ENCODE measurements around the gene CERS2.

Gene CERS2

DNA sequence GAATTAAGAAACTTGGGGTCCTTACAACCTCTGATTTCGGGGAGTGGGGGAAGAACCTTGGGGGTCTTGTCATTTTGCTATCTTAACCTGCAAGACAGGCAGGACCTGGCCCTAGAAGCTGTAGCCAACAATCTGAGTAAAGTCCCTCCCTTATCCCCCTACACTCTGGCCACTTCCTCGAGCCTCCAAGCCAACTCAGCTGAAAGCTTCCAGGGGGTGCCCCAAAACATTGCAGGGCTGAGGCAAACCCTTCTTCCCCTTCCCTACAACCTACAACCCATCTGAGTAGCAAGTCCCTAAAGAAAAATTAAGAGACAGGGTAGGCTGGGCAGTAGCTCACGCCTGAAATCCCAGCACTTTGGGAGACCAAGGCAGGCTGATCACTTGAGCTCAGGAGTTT, 5.0 kb downstream of the CERS2 start:
- Histone ChIP-seq H3K27ac (no peak overlapping the region), H3K4me3 (IDR thresholded peaks at IDR 0.05; ENCODE audit: insufficient read depth, low read depth, low read length) (no peak overlapping the region), H3K4me2 (no peak overlapping the region), H2AFZ (ENCODE audit: low read depth) (no peak overlapping the region), H3K4me1 (ENCODE audit: low read depth, poor library complexity, severe bottlenecking) (peaks cover 29% of the 10 kb centered on the region), H3K9ac (no peak overlapping the region), H3K79me2 (ENCODE audit: insufficient read depth, low read depth) (peaks cover 54% of the 10 kb centered on the region), H3K36me3 (ENCODE audit: insufficient read depth) (peaks cover 39% of the 10 kb centered on the region; the same call in 1 of the 2 replicates), H4K20me1 (ENCODE audit: insufficient read depth) (peaks cover 18% of the 10 kb centered on the region), H3K27me3 (ENCODE audit: insufficient read depth, low read depth) (no peaks in the 10 kb centered on the region)
- TF ChIP-seq, protein P1, sequence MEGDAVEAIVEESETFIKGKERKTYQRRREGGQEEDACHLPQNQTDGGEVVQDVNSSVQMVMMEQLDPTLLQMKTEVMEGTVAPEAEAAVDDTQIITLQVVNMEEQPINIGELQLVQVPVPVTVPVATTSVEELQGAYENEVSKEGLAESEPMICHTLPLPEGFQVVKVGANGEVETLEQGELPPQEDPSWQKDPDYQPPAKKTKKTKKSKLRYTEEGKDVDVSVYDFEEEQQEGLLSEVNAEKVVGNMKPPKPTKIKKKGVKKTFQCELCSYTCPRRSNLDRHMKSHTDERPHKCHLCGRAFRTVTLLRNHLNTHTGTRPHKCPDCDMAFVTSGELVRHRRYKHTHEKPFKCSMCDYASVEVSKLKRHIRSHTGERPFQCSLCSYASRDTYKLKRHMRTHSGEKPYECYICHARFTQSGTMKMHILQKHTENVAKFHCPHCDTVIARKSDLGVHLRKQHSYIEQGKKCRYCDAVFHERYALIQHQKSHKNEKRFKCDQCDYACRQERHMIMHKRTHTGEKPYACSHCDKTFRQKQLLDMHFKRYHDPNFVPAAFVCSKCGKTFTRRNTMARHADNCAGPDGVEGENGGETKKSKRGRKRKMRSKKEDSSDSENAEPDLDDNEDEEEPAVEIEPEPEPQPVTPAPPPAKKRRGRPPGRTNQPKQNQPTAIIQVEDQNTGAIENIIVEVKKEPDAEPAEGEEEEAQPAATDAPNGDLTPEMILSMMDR (conservative IDR thresholded peaks at IDR 0.05; ENCODE audit: low read depth, low read length), result no peak

DNA sequence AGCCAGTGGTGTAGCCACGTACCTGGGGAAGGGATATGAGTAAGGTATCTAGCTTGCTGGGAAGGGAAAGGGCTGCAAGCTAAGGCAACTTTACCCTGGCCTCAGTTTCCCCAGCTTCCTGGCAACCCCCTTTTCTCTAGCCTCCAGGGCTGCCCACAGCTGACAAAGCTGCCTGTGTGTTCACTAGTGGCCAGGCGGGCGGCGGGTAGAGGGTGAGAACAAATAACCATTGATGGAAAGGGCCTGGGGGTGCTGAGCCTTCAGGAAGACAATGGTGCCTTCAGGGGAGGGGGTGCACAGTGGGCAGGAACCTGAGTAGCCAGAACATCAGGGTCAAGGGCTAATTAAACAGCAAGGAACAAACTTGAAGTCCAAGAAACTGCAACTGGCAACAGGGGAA, 6.1 kb downstream of the CERS2 start:
- Histone ChIP-seq H3K27me3 (ENCODE audit: insufficient read depth, low read depth) (no peaks in the 10 kb centered on the region), H3K79me2 (ENCODE audit: insufficient read depth, low read depth) (peaks cover 48% of the 10 kb centered on the region), H3K9ac (no peak overlapping the region), H3K36me3 (ENCODE audit: insufficient read depth) (peaks cover 39% of the 10 kb centered on the region; the same call in 1 of the 2 replicates), H2AFZ (ENCODE audit: low read depth) (no peak overlapping the region), H3K27ac (no peak overlapping the region), H3K4me3 (IDR thresholded peaks at IDR 0.05; ENCODE audit: insufficient read depth, low read depth, low read length) (no peak overlapping the region), H4K20me1 (ENCODE audit: insufficient read depth) (peaks cover 18% of the 10 kb centered on the region), H3K4me2 (no peak overlapping the region), H3K4me1 (ENCODE audit: low read depth, poor library complexity, severe bottlenecking) (peaks cover 29% of the 10 kb centered on the region)
- TF ChIP-seq, protein P1 (conservative IDR thresholded peaks at IDR 0.05; ENCODE audit: low read depth, low read length), result no peak

DNA sequence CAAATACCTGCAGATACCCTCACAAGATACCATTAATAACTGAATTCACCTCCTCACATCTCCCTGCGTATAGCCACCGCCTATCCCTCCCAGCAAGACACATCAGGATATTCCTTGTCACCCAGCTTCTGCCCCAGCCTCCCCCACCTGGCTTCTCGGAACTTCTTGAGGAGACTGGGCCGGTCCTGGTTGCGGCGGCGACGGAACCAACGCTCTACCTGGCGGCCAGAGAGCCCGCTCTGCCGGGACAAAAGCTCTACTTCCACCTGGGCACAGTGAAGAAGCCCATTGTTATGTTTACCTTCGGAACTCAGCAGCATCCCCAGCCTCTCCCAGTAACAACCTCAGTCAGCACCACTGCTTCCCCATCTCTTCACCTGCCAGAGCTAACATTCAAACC, 6.7 kb downstream of the CERS2 start:
- no peak overlapping the region for H3K27ac ChIP-seq

DNA sequence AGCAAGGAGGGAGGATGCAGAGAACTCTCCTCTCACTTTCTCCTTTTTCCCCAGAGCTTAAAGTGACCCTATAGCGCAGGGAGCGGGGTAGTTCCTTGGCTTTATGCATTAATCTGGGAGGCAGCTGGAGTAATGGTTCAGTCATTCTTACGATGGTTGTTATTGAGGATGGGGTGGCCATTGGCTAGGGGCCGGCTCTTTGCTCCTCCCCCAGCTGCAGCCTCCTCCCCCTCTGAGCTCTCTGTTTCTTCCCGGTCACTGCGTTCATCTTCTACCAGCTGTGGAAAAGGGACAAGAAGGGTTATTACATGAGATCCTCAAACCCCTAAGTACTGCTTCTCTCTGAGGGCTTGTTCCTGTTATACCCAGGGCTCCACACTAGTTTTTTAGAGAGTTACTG, 8.6 kb downstream of the CERS2 start:
- Histone ChIP-seq H4K20me1 (ENCODE audit: insufficient read depth) (peaks cover 6% of the 10 kb centered on the region; the same call in 1 of the 2 replicates), H3K36me3 (ENCODE audit: insufficient read depth) (peaks cover 39% of the 10 kb centered on the region; the same call in 1 of the 2 replicates)
- TF ChIP-seq, protein P1 (conservative IDR thresholded peaks at IDR 0.05; ENCODE audit: low read depth, low read length), result no peak

More for the DNA sequence above, 6.7 kb downstream of the CERS2 start:
- Histone ChIP-seq H3K79me2 (ENCODE audit: insufficient read depth, low read depth) (peaks cover 43% of the 10 kb centered on the region), H3K4me3 (IDR thresholded peaks at IDR 0.05; ENCODE audit: insufficient read depth, low read depth, low read length) (no peak overlapping the region), H2AFZ (ENCODE audit: low read depth) (no peak overlapping the region), H3K27me3 (ENCODE audit: insufficient read depth, low read depth) (no peaks in the 10 kb centered on the region), H4K20me1 (ENCODE audit: insufficient read depth) (peaks cover 18% of the 10 kb centered on the region), H3K4me1 (ENCODE audit: low read depth, poor library complexity, severe bottlenecking) (peaks cover 25% of the 10 kb centered on the region), H3K4me2 (no peak overlapping the region), H3K36me3 (ENCODE audit: insufficient read depth) (peaks cover 39% of the 10 kb centered on the region; the same call in 1 of the 2 replicates), H3K9ac (no peak overlapping the region)
- TF ChIP-seq, protein P1 (conservative IDR thresholded peaks at IDR 0.05; ENCODE audit: low read depth, low read length), result no peak

More for the DNA sequence above, 8.6 kb downstream of the CERS2 start:
- H3K79me2 ChIP-seq (ENCODE audit: insufficient read depth, low read depth), result peaks cover 23% of the 10 kb centered on the region
- H2AFZ ChIP-seq (ENCODE audit: low read depth), result no peak overlapping the region
- H3K27me3 ChIP-seq (ENCODE audit: insufficient read depth, low read depth), result no peaks in the 10 kb centered on the region
- no peak overlapping the region for H3K4me2 ChIP-seq
- no peak overlapping the region for H3K4me3 ChIP-seq (IDR thresholded peaks at IDR 0.05; ENCODE audit: insufficient read depth, low read depth, low read length)
- no peak overlapping the region for H3K27ac ChIP-seq
- no peak overlapping the region for H3K9ac ChIP-seq
- H3K4me1 ChIP-seq (ENCODE audit: low read depth, poor library complexity, severe bottlenecking), result peaks cover 6% of the 10 kb centered on the region

All from KMS-11 (cell line).